Tibial nerve (tissue), 4 donors: ENCODE measurements around the gene KRTDAP. TPM values are rescaled to one million over a fixed set of nuclear protein-coding genes. Genes with fewer than 3 reads are reported as not detected.
A peak's percentile ranks its signal among the peaks of the same experiment; 100 is the strongest.

Experiments used
- DNase-seq, 2 donors: peaks; one replicate each; pipeline ENCODE4 v3.0.0-alpha.2; 2019; ENCODE audit warnings: low spot score in 2 of 2
- H3K27ac ChIP-seq, 4 donors: fragments of 200-600 bp; sonication (generic) in 3 of 4; one replicate each; pipeline ENCODE4 v1.5.1; 2017 to 2019; ENCODE audit warnings: mild to moderate bottlenecking in 1 of 4
- H3K27me3 ChIP-seq, 2 donors: fragments of 200-600 bp; sonication (generic) in 1 of 2; one replicate each; pipeline versions ENCODE4 v1.5.1 to v1.6.0; 2017 to 2019
- H3K36me3 ChIP-seq, 3 donors: fragments of 200-600 bp; sonication (generic); one replicate each; pipeline ENCODE4 v1.5.1; 2018 to 2019
- H3K4me1 ChIP-seq, 4 donors: fragments of 200-600 bp; sonication (generic) in 3 of 4; one replicate each; pipeline ENCODE4 v1.5.1; 2017 to 2019
- H3K4me3 ChIP-seq, 4 donors: fragments of 200-600 bp; sonication (generic) in 3 of 4; one replicate each; pipeline ENCODE4 v1.5.1; 2017 to 2019; ENCODE audit warnings: mild to moderate bottlenecking in 1 of 4, moderate library complexity in 1 of 4
- H3K9me3 ChIP-seq, 4 donors: fragments of 200-600 bp; sonication (generic) in 3 of 4; one replicate each; pipeline ENCODE4 v1.5.1; 2017 to 2019
- CTCF ChIP-seq, 5 experiments: fragments of 200-600 bp in 3 of 5; fragments of 450-650 bp in 2 of 5; sonication (generic) in 3 of 5; IDR thresholded peaks; one replicate each; pipeline ENCODE4 v1.5.1; 2016 to 2019; ENCODE audit warnings: antibody characterized with exemption in 5 of 5, mild to moderate bottlenecking in 3 of 5, moderate library complexity in 2 of 5
- EP300 ChIP-seq, 2 donors: sonication (generic); formaldehyde crosslinking; IDR thresholded peaks; one replicate each; pipeline ENCODE4 v1.6.1; 2017; ENCODE audit warnings: antibody characterized with exemption in 2 of 2, mild to moderate bottlenecking in 1 of 2
- POLR2A ChIP-seq, 2 donors: fragments of 450-650 bp; IDR thresholded peaks; one replicate each; pipeline ENCODE4 v1.6.1; 2017; ENCODE audit warnings: antibody characterized with exemption in 2 of 2, mild to moderate bottlenecking in 2 of 2, moderate library complexity in 2 of 2
- WGBS, 2 donors: methylation state at CpG; one replicate each; pipeline ENCODE4 v1.1.5; 2018; 5-methylcytosine and 5-hydroxymethylcytosine counted together
- total RNA-seq, 4 donors: library from RNA; depleted of rRNA; stranded (reverse); fragments of >200 nt; gene quantifications; one replicate each; pipeline ENCODE4 v1.1.0, GENCODE V29; 2016

KRTDAP gene
- total RNA-seq, 4 donors from 2014 or later = not detected

GRCh38 chr19:35509861-35510625 lies 19.8 kb upstream of the KRTDAP start:
- Histone ChIP-seq H3K36me3 (no peaks in the 10 kb centered on the region), H3K27ac (peak overlapping the region in 2 of 4 donors; percentile 32 to 59), H3K4me1 (peaks cover 0 to 18% (median 2%) of the 10 kb centered on the region in 4 donors), H3K9me3 (no peaks in the 10 kb centered on the region), H3K27me3 (peaks cover 0 to 77% of the 10 kb centered on the region in 2 donors), H3K4me3 (peak overlapping the region; percentile 14 to 48 (median 30))
- TF ChIP-seq CTCF (IDR thresholded peaks at IDR 0.05) (peak; percentile 84 to 89 (median 87)), POLR2A (IDR thresholded peaks at IDR 0.05) (no peak)
- WGBS, 2 donors = 1 to 3% methylated on average over 30 to 35 of the region's 39 CpGs
- DNase-seq = peak; percentile 33 to 66

GRCh38 chr19:35509018-35509652 lies 18.9 kb upstream of the KRTDAP start:
- TF ChIP-seq EP300 (IDR thresholded peaks at IDR 0.05) = no peak
- TF ChIP-seq POLR2A (IDR thresholded peaks at IDR 0.05) = no peak
- no peak for TF ChIP-seq CTCF (IDR thresholded peaks at IDR 0.05)
- WGBS, 2 donors = 26 to 28% methylated on average over 12 of the region's 12 CpGs
- peak overlapping the region in 2 of 4 donors; percentile 34 to 48 for H3K4me3 ChIP-seq
- no peaks in the 10 kb centered on the region for H3K9me3 ChIP-seq
- DNase-seq = no peak
- no peaks in the 10 kb centered on the region for H3K36me3 ChIP-seq
- H3K27me3 ChIP-seq = peaks cover 0 to 73% of the 10 kb centered on the region in 2 donors
- no peak overlapping the region for H3K27ac ChIP-seq
- H3K4me1 ChIP-seq = peaks cover 0 to 18% (median 2%) of the 10 kb centered on the region in 4 donors

GRCh38 chr19:35508129-35508528 lies 17.9 kb upstream of the KRTDAP start:
- H3K9me3 ChIP-seq = no peaks in the 10 kb centered on the region
- no peaks in the 10 kb centered on the region for H3K36me3 ChIP-seq
- H3K4me3 ChIP-seq = no peak overlapping the region
- H3K27ac ChIP-seq = no peak overlapping the region
- peaks cover 0 to 18% (median 2%) of the 10 kb centered on the region in 4 donors for H3K4me1 ChIP-seq
- WGBS, 2 donors = 79 to 90% methylated on average over 3 of the region's 3 CpGs
- DNase-seq = no peak
- H3K27me3 ChIP-seq = peaks cover 0 to 63% of the 10 kb centered on the region in 2 donors
- TF ChIP-seq POLR2A (IDR thresholded peaks at IDR 0.05) = no peak

- TF ChIP-seq EP300 (IDR thresholded peaks at IDR 0.05) = no peak
- TF ChIP-seq POLR2A (IDR thresholded peaks at IDR 0.05) = no peak
- no peak for TF ChIP-seq CTCF (IDR thresholded peaks at IDR 0.05)
- no peak overlapping the region for H3K4me3 ChIP-seq
- no peaks in the 10 kb centered on the region for H3K9me3 ChIP-seq
- peaks cover 0 to 18% (median 2%) of the 10 kb centered on the region in 4 donors for H3K4me1 ChIP-seq
- H3K27me3 ChIP-seq = peaks cover 0 to 61% of the 10 kb centered on the region in 2 donors
- no peak for DNase-seq
- H3K27ac ChIP-seq = no peak overlapping the region
- 80 to 82% methylated on average over 11 of the region's 11 CpGs for WGBS, 2 donors
- H3K36me3 ChIP-seq = no peaks in the 10 kb centered on the region
Observed at GRCh38 chr19:35507561-35507960, 17.3 kb upstream of the KRTDAP start.

- no peak overlapping the region for H3K27ac ChIP-seq
- peaks cover 0 to 18% (median 2%) of the 10 kb centered on the region in 4 donors for H3K4me1 ChIP-seq
- 84 to 86% methylated on average over 7 of the region's 7 CpGs for whole genome bisulfite sequencing, 2 donors
- H3K27me3 ChIP-seq = peaks cover 0 to 45% of the 10 kb centered on the region in 2 donors
- no peaks in the 10 kb centered on the region for H3K36me3 ChIP-seq
- DNase-seq = no peak
- no peak for TF ChIP-seq POLR2A (IDR thresholded peaks at IDR 0.05)
- no peak for TF ChIP-seq EP300 (IDR thresholded peaks at IDR 0.05)
- TF ChIP-seq CTCF (IDR thresholded peaks at IDR 0.05) = no peak
- H3K9me3 ChIP-seq = no peaks in the 10 kb centered on the region
- H3K4me3 ChIP-seq = no peak overlapping the region
Observed at GRCh38 chr19:35506011-35506410, 15.7 kb upstream of the KRTDAP start.
